Lower leg skin (tissue), 4 donors: ENCODE data around the gene ARHGAP25. TPM values are rescaled to one million over a fixed set of nuclear protein-coding genes. Genes with fewer than 3 reads are reported as not detected.

Experiments used
- DNase-seq, 2 donors: peaks; one replicate each; pipeline ENCODE4 v3.0.0-alpha.2; 2019; ENCODE audit warnings: low spot score in 2 of 2
- H3K4me3 ChIP-seq: fragments of 200-600 bp; sonication (generic); 2 replicates; pipeline ENCODE4 v1.5.1; 2017; ENCODE audit warnings: mild to moderate bottlenecking, low read depth; ENCODE audit not compliant: poor library complexity, severe bottlenecking
- POLR2A ChIP-seq, 2 donors: fragments of 450-650 bp; IDR thresholded peaks; one replicate each; pipeline ENCODE4 v1.6.1; 2016 to 2017; ENCODE audit warnings: antibody characterized with exemption in 2 of 2, mild to moderate bottlenecking in 1 of 2, moderate library complexity in 1 of 2
- WGBS, 2 donors: methylation state at CpG; one replicate each; pipeline ENCODE4 v1.1.5; 2018; 5-methylcytosine and 5-hydroxymethylcytosine counted together
- intact Hi-C: fragments of 100-400 bp; cut with DNase I; formaldehyde crosslinking; loops from one replicate; pipeline ENCODE4 v1.15.0; 2023; ENCODE audit warnings: low total_unique reads
- total RNA-seq, 4 donors: library from RNA; depleted of rRNA; stranded (reverse); fragments of >200 nt; gene quantifications; one replicate each; pipeline ENCODE4 v1.1.0, GENCODE V29; 2016
- TF ChIP-seq, protein P1 (sequence below), 3 donors: fragments of 450-650 bp; IDR thresholded peaks; one replicate each; pipeline ENCODE4 v1.5.1; 2016; ENCODE audit warnings: antibody characterized with exemption in 3 of 3, mild to moderate bottlenecking in 3 of 3, moderate library complexity in 2 of 3

ARHGAP25 gene, protein sequence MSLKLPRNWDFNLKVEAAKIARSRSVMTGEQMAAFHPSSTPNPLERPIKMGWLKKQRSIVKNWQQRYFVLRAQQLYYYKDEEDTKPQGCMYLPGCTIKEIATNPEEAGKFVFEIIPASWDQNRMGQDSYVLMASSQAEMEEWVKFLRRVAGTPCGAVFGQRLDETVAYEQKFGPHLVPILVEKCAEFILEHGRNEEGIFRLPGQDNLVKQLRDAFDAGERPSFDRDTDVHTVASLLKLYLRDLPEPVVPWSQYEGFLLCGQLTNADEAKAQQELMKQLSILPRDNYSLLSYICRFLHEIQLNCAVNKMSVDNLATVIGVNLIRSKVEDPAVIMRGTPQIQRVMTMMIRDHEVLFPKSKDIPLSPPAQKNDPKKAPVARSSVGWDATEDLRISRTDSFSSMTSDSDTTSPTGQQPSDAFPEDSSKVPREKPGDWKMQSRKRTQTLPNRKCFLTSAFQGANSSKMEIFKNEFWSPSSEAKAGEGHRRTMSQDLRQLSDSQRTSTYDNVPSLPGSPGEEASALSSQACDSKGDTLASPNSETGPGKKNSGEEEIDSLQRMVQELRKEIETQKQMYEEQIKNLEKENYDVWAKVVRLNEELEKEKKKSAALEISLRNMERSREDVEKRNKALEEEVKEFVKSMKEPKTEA
- total RNA-seq: 1 to 10 TPM; 3.3 to 9.6 (median 4.9) TPM

DNA sequence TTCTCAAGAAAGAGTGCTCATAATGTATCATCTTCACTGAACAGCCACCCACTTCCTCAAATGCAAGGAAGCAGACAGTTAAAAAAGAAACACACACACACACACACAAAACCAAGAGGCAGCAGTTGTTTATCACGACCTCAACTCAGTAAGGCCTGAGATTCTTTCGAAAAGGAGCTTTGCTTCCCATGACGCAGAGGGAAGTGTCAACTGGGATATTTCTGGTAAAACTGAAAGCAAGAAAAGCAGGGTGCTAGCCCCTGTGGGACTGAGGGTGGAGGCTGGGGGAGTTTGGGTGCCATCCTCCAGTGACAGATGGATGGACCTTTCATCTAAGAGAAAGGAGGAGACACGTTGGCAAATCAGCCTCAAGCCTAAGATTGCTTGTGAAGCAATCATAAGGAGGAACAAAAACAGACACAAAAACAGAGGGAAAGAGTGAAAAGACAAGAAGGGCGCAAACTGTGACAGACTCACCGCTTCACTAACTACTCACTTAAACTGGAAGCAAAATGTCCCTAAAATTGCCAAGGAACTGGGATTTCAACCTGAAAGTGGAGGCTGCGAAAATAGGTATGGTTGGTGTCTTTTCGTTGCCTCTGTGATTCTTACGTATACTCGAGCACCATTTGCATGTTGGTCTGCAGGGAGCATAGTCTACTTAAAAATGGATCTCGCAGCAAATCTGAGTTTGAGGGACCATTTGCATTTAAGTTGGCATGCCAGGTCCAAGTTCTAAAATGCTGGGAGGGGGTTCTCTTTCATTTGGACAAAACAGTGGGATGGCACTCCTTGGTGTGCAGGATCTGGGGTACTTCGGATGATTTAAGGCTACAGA is at the start of gene ARHGAP25:
Gene ARHGAP25, plus strand, starts transcription at position 124 of the 838 bp plus-strand sequence. Its CDS starts 389 bp downstream, at position 513.
- WGBS, 2 donors: 75 to 79% methylated on average over 12 of the region's 12 CpGs
- DNase-seq: no peak
- TF ChIP-seq POLR2A (IDR thresholded peaks at IDR 0.05): no peak
- TF ChIP-seq, protein P1, sequence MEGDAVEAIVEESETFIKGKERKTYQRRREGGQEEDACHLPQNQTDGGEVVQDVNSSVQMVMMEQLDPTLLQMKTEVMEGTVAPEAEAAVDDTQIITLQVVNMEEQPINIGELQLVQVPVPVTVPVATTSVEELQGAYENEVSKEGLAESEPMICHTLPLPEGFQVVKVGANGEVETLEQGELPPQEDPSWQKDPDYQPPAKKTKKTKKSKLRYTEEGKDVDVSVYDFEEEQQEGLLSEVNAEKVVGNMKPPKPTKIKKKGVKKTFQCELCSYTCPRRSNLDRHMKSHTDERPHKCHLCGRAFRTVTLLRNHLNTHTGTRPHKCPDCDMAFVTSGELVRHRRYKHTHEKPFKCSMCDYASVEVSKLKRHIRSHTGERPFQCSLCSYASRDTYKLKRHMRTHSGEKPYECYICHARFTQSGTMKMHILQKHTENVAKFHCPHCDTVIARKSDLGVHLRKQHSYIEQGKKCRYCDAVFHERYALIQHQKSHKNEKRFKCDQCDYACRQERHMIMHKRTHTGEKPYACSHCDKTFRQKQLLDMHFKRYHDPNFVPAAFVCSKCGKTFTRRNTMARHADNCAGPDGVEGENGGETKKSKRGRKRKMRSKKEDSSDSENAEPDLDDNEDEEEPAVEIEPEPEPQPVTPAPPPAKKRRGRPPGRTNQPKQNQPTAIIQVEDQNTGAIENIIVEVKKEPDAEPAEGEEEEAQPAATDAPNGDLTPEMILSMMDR (IDR thresholded peaks at IDR 0.05): no peak
- no peak within 1 kb of the TSS for H3K4me3 ChIP-seq
- intact Hi-C loops: no loop called here

- TF ChIP-seq, protein P1 (IDR thresholded peaks at IDR 0.05): no peak
- TF ChIP-seq POLR2A (IDR thresholded peaks at IDR 0.05): no peak
- 73 to 74% methylated on average over 5 of the region's 5 CpGs for WGBS, 2 donors
- intact Hi-C loops: no loop called here
- H3K4me3 ChIP-seq: no peak overlapping the region
- no peak for DNase-seq
Measured at GRCh38 chr2:68686178-68686577, 48.4 kb upstream of the ARHGAP25 start.

DNA sequence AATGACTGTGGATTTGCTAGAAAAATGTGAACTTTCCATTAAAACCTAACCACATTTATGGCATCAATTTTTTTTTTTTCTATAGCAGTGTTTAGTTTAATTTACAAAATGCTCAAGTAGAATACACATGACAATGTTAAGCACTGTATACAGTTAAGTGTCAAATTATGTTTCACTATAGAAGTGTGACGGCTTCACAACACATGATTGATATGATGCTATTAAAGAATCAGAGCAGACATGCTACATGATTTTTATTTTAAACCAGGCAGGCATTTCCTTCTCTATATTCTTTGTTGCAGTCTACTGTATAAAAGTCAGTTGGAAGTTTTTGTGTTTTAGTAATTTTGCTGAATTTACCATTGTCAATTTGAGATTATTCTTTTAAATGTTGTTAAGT is 47.6 kb upstream of the ARHGAP25 start:
- intact Hi-C loops: no loop called here
- WGBS, 2 donors: 73 to 79% methylated on average over 1 of the region's 1 CpG
- TF ChIP-seq, protein P1 (IDR thresholded peaks at IDR 0.05): no peak
- TF ChIP-seq POLR2A (IDR thresholded peaks at IDR 0.05): no peak
- H3K4me3 ChIP-seq: no peak overlapping the region
- no peak for DNase-seq

DNA sequence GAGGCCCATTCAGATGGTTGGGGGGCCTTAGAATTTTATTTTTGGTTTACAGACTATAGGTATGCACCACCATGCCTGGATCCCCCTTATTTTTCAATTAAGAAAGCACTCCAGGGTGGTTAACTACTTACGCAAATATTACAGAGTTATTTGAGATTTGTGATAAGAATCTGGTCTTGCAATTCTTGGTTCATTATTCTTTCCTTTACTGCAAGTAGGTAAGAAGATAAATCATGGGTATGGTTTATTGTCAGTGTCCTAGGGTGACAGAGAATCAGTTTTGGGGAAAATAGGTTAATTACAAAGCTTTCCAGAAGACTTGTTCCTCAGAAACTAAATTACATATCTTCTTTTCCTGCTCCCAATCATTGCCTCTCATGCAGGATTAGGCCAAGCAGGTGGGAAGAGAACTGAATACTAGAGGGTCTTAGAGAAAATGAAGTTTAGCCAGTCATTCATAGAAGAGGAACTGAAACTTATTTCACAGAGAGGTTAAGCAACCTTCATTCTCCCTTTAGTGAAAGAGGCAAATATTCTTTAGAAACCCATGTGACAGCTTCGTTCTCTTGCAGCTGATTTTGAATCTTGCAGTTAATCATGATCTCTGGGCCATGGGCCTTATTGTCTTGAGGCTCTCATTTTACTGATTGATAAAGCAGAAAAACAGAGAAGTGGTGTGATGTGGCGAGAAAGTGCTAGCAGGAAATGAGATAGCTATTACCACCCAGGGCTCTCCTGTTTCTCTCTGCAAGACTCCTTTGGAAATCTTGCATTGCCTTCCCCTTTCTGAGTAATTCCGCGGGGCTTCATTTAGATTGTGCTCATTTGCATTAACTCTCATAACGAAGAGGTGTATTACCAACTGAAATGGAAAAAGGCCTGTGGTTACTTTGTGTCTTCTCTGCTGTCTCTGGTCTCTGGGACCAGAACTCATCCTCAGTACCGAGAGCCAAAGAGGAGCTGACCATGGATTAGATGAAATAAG is 44.8 kb upstream of the ARHGAP25 start:
- intact Hi-C loops: no loop called here
- DNase-seq: no peak
- no peak overlapping the region for H3K4me3 ChIP-seq
- TF ChIP-seq, protein P1 (IDR thresholded peaks at IDR 0.05): no peak
- no peak for TF ChIP-seq POLR2A (IDR thresholded peaks at IDR 0.05)
- 67 to 68% methylated on average over 7 of the region's 7 CpGs for WGBS, 2 donors

- H3K4me3 ChIP-seq: no peak overlapping the region
- intact Hi-C loops: no loop called here
- 87 to 89% methylated on average over 3 of the region's 3 CpGs for WGBS, 2 donors
- no peak for DNase-seq
- TF ChIP-seq, protein P1 (IDR thresholded peaks at IDR 0.05): no peak
- TF ChIP-seq POLR2A (IDR thresholded peaks at IDR 0.05): no peak
Measured at GRCh38 chr2:68690851-68691250, 43.8 kb upstream of the ARHGAP25 start.
